Smooth muscle cell of the brain vasculature (primary cell): Measurements from ENCODE around the gene HIF1A.

Experiments used
- DNase-seq: peaks from one replicate; pipeline ENCODE4 v3.0.0-alpha.2; 2012; ENCODE audit warnings: low read depth, low spot score

Gene HIF1A

DNA sequence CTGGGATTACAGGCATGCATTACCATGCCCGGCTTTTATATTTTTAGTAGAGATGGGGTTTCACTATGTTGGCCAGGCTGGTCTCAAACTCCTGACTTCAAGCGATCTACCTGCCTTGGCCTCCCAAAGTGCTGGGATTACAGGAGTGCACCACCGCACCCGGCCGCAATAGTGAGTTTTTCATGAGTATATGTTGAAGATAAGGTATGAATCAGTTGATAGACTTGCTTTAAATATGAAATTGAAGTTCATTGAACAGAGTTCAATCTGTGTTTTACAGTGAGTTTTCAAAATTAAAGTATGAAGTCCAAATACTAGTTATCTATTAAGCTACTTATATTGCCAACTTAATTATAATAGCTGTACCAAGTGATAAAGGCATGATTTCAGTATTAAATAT lies 102.0 kb downstream of the HIF1A start:
- no peak for DNase-seq
